DMS79 (cell line): ENCODE data around the gene EID2.
A peak's percentile ranks its signal among the peaks of the same experiment; 100 is the strongest.

Experiments
- DNase-seq: peaks from one replicate; lab custom pipeline; 2025; lab: John Stamatoyannopoulos, UW

EID2 gene, protein sequence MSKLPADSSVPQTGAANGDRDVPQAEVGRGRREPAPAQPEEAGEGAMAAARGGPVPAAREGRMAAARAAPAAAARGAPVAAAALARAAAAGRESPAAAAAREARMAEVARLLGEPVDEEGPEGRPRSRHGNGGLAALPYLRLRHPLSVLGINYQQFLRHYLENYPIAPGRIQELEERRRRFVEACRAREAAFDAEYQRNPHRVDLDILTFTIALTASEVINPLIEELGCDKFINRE

DNA sequence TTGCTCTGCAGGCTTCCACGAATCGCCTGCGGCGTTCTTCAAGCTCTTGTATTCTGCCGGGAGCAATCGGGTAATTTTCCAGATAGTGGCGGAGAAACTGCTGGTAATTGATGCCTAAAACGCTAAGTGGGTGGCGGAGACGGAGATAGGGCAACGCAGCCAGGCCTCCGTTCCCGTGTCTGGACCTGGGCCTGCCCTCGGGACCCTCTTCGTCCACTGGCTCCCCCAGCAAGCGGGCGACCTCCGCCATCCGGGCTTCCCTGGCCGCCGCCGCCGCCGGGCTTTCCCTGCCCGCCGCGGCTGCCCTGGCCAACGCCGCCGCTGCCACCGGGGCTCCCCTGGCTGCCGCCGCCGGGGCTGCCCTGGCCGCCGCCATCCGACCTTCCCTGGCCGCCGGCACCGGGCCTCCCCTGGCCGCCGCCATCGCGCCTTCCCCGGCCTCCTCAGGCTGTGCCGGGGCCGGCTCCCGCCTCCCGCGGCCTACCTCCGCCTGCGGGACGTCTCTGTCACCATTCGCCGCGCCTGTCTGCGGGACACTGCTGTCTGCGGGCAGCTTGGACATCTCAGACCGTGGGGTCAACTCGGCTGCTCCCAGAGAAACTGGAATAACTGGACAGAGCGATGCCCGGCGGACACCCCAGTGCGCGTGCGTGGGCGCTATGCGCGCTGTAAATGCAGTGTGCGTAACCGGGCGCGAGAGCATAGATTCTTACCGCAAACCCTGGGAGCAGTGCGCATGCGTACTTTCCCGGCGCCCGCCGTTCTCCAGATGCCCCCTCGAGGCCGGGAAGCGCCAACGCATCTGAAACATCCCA is at the start of gene EID2:
Gene EID2 (minus strand): TSS at position 644 of the 815 bp plus-strand sequence. CDS start 82 bp downstream, at position 562.
- DNase-seq: peak; percentile 85

DNA sequence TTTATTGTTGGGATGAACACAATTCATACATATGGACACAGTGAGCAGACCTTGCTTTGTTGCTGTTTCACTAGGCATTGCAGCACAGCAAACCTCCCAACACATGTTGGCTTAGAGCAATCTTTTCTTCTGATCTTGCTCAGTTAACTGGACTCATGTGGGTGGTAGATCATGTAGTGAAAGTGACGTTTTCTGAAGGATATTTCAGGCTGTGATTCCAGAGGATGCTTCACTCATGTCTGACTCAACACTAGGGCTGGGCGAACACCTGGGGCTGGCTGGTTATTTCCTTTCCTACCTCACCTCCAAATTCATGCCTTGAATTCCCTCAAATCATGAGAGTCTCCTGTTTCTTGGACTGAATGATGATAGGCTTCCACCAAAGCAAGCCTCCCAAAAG is 48.1 kb upstream of the EID2 start:
- no peak for DNase-seq

DNA sequence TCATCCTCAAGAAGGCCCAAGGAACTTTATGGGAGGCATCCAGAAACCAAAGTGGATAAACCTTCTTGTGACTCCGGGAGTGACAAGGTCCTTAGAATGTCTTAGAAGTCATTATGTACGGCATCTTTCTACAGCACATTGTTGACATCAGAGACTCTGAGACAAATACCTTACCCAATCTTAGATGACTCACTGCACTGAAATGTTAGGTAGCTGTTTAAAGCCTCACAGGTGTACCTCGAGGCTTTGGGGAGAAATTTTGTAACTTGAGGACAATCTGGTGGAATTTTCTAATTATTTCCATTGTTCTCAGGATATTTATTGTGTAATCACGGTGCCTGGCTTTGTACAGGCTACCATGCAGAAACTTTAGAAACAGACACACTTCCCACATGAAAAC is 47.5 kb upstream of the EID2 start:
- no peak for DNase-seq

DNA sequence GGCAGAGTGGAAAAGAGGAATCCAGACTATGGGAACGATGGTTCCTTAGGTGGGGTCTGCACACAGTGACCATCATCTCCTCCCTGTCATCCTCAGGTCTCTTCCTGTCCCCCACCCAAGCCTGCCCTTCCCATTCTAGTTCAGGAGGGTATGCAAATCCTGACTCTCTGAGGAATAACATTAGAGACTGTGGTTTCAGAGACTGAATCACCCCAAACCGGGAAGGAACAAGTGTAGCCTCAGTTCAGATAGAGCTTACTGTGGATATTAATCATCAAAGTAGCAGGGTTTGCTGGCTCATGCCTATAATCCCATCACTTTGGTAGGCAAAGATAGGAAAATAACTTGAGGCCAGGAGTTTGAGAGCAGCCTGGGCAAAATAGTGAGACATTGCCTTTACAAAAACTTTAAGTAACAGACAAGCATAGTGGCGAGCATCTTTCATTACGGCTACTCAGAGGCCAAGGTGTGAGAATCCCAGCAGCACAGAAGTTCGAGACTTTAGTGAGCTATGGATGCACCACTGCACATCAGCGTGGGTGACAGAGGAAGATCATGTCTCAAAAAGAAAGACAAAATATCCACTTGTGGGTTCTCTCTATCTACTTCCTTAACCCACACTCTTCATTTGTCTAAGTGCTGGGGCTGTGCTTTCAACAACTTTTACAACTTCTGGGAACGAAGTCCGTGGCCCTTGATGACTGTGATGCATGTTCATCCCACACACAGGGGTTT is 43.1 kb upstream of the EID2 start:
- DNase-seq: no peak

DNA sequence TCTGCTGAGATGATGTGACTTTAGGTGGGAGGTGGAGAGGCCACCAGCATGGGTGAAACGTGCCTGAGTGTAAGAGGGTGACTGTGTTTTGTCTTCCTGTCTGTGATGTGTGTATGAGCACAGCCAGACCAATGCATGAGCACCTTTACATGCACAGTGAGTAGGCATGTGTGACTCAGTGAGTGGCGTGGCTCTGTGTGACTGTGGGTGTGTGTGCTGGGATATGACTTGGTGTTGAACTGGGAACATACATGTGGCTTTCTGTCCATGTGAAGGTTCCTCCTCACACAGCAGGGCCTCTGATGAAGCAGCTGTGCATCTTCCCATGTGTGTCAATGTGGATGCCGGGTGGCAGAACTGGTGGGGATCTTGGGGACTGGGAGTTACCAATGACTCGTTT is 42.5 kb upstream of the EID2 start:
- no peak for DNase-seq

DNA sequence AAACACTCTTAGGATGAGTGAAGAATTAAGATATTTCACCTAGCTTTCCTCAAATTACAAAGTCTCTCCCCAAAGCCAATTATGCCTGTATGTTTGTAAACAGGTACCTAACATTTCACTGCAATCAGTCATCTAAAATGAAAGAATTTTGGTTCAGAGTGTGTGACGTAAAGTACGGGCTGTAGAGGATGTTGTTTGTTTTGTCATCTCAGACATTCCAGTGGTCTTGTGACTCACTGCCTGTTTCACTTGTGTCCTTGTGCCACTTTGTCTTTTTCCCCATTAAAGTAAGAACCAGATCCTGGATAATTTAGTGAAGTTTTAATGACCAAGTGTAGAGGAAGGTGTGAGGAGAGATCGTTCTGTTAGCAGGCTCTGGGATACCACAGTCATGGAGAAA is 28.6 kb upstream of the EID2 start:
- DNase-seq: no peak

DNA sequence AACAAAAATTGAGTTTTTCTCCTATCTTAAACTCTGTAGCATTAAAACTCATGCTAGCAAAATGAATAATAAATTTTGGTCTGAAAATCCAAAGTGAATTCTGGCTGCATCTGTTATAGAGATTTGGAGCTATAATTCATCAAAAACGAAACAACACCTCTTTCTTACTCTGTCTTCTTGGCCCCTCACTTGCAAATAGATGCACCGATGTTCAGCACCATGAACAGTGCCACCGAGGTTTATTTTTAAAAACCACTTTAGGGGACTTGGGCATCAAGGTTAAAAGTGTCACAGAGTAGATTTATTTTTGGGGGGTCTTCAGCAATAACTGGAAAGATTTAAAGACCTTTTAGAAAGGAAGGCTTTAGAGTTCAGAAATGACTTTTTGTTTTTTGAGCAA is 26.1 kb upstream of the EID2 start:
- DNase-seq: no peak

DNA sequence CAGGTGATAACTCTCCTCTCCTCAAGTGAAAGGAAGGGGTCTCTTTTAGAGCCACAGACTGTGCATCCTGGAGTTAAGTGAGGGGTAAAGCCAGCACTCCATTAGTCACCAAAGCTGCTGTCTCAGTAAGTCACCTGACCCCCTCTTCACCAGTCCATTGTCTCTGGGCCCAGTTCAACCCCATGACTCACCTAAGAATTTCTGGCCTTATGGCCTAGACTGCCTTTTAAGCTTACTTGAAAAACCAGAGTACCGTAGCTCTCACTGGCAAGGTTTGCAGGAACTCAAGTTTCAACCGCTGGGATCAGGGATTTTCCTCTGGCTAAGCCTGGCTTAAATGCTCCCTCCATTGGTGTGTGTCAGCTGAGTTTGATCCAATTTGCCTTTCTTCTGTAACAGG is 23.4 kb upstream of the EID2 start:
- DNase-seq: peak; percentile 94

DNA sequence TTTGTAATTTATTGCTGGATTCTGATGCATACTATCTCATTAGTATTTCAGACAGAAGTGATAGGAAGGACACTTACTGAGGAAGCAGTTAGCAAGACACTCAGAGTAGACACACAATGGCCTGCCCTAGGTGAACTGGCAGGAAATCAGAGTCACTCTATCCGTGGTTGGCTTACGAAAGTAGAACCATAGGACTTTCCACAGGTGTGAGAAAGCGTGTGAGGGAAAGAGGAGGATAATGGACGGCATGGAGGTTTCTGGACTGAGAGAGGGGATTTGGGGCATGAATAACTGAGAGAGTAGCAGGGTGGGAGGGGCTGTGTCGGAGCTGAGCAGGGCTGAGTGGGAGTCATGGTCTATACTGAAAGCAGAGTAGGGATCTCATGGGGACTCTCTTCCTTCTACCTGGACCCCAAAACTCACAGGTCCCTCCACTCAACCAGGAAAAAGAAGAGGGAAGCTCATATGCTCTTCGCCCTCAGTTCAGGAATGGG is 18.7 kb upstream of the EID2 start:
- DNase-seq: no peak

DNA sequence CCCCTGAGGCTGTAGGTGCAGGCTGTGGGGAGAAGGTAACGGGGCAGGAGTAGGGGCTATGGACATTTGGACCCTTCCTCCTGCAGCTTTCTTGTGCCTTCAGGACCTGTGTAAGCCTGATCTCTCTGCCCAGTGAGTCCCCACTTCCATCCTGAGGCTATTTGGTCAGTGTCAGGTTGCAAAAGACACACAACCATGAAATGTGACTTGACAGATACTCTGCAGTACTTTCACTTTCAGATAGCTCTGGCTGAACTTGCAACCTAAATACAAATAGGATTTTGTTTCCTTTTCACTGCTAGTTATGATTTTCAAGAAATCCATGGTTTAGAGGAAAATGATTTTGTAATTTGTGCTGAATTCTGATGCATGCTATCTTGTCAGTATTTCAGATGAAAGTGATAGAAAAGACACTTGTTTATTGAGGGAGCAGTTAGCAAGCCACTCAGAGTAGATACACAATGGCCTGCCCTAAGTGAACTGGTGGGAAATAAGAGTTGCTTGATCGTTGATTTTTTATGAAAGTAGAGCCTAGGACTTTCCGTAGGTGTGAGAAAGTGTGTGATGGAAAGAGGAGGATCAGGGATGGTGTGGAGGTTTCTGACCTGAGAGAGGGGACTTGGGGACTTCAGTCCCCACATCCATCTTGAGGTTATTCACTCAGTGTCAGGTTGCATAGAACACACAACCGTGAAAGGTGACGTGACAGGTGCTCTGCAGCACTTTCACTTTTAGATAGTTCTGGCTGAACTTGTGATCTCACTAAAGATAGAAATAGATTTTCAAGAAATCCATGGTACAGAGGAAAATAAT is 18.1 kb upstream of the EID2 start:
- DNase-seq: peak; percentile 43

DNA sequence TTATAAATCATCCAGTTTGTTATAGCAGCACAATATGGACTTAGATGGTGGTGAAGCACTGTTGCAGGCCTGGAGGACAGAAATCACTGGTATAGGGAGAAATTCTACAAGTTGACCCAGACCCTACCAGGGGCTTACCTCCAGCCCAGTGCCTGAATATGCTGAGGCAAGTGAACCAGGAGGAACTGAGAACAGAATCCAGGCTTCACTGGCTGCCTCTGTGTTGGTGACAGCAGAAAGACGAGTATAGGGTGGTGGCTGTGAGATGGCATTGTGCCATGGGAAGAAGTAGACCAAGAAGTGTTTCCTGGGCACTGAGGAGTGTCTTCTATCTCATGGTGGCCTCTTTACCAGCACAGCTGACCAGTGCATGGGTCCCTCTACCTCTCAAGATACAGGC is 15.9 kb upstream of the EID2 start:
- no peak for DNase-seq

DNA sequence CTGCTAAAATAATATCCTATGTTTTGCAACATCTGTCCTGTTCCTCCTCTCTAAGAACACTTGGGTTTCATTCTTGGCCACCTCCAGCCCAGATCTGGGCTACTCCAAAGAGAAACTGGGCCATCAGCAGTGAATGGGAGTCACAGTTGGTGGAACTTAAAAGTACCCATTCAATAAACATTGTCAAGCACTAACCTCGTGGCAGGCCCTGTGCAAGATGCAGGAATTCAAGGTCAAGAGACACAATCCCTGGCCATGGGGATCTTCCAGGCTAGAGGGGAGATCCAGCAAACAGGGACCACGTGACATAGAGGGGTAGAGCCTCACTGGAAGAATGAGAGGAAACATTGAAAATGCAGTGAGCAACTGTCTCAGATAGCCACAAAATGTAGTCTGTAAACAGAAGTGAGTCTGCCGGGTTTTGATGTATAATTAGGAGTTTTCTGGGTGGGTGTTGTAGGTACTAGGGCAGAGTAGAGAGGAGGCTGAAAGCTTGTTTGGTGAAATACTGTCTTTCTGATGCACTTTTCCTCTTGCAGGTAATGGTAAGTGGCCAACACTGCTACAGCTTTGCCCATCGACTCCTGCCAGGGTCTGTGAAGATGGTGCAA is 14.8 kb upstream of the EID2 start:
- DNase-seq: no peak

DNA sequence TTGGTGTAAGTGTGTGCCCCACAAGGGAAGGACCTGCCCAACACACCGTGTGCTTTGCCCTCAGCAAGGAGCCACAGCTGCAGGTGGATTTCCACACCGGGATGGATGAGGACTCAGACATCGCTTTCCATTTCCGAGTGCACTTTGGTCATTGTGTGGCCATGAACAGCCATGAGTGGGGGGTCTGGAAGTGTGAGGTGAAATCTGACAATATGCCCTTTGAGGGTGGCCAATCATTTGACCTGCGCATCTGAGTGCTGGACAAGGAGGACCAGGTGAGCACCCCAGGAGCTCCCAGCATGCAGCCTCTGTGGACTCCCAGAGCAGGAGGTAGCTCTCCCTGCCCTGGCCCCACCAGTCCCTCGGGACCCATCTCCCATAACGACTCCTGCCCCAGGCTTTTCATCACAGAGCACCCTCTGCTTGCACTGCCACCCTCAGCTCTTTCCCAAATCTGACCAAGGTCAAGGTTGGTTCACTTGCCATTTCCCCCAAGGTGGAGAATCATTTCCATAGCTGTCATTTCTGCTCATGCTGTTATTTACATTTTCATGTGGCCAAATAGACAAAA is 13.2 kb upstream of the EID2 start:
- no peak for DNase-seq

DNA sequence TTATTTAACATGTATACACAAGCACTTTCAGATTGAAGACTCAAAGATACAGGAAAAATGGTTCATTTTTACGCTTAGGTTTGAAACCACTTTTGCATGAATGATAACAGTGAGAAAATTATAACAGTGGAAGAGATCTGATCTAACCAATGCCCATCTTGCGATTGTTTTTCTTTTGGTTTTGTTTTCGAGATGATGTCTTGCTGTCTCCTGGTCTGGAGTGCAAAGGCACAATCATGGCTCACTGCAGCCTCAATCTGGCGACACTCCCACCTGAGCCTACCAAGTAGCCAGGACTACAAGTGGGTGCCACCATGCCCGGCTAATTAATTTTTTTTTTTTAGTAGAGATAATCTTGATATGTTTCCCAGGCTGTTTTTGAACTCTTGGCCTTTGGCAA is 10.2 kb upstream of the EID2 start:
- no peak for DNase-seq

DNA sequence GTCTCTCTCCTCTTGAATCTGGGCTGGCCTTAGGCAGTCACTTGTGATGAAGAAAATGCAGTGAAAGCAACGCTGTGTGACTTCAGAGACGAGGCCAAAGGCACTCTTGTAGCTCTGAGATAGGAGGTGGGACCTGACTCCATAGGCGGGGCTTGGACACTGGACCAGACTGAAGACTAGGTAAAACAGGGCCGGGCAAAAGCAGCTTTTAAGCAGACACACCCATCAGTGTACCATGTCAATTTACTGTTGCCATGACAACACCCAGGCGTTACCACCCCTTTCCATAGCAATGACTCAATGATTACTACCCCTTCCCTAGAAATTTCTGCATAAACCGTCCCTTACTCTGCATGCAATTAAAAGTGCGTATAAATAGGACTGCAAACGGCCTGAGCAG is 6.6 kb upstream of the EID2 start:
- no peak for DNase-seq

DNA sequence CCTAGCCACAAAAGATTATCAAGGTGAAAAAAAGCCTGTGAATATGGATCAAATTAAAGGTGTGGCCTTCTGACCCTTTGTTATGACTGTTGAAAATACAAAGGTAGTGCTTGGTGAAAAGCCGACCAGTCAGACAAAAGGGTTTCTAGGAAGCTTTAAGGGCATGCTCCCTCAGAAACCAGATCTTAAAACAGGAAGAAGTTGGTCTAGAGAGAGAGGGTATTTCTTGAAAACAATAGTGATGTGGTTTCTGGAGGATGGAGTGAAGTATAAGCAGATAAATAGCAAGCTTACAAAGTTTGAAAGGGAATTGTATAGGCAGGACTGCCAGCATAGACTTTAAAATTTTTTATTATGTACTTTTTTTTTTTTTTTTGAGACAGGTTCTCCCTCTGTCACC is 5.0 kb upstream of the EID2 start:
- DNase-seq: no peak

DNA sequence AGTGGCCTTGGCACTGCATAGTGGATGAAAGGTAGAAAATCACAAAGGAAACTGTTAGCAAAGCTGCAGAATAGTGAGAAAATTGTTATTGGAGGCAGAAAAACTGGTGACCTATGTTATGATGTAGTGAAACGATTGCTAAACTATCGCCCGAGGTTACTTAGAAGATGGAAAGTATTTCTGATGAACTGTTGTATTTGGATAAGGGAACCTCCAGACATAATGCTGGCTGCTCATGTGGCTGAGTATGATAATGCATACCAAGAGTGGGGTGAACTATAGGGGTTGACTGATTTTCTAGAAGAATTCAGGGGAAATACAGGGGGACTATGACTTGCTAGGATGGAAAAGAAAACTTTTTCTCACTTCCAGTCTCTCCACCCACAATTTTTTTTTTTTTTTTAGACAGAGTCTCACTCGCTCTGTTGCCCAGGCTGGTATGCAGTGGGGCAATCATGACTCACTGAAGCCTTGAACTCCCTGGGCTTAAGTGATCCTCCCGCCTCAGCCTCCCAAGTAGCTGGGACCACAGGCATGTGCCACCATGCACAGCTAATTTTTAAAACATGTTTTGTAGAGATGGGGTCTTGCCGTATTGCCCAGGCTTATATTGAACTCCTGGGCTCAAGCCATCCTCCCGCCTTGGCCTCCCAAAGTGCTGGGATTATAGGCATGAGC is 4.4 kb upstream of the EID2 start:
- no peak for DNase-seq

DNA sequence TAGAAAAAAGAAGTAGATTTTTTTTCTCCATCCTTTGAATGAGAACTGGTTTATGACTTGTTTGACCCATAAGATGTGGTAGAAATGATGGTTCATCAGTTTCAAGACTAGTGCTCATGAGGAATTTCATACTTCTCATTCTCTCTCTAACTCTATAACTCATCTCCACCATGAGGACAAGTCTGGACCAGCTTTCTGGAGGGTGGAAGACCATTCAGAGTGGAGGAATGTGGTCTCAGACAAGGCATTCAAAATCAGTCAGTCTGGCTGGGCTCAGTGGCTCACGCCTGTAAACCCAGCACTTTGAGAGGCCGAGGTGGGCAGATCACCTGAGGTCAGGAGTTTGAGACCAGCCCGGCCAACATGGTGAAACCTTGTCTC is 3.5 kb upstream of the EID2 start:
- DNase-seq: no peak

DNA sequence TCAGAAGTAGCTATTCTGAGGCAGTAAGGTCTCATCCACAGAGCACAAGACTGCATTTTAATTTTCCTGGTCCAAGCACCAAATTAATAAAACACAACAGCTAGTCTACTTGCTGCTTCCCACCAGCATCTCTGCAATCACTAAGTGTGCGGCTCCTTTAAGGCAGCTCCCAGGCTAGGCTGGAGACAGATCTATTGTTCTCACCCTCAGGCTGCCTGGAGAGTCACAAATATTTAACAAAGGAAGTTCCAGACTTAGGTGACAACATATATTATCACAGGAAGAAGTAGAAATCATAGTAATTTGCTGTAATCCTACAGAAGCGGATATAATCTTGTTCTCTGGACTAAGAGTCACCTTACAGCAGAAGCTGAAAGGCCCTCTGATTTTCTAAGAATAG is 2.2 kb upstream of the EID2 start:
- DNase-seq: no peak

DNA sequence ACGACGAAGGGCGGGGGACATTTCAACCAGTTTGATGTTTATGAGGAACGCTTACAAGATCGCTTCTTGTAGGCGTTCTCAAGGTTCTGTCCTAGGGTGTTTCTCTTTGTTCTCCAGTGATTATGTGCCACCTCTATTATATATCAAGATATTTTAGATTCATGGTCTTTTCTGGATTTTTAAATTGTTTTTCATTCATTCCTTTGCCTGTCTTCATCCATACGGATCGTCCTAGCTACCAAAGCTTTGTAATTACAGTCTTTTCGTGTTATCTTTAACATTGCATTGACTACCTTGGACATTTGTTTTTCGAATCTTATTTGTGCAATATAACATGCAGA is 342 bp upstream of the EID2 start:
- no peak for DNase-seq

DNA sequence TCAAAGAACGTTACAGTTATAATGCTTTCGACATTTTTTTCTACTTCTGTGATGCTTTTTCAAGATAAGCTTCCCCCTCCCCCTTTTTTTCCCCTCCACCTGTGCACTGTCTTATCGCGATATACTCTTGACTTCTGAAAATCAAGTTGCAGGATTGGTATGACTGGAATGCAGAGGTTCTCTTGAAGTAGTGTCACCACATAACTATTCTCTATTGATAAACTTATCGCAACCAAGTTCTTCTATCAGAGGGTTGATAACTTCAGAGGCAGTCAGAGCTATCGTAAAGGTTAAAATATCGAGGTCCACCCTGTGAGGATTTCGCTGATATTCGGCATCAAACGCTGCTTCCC is 820 bp downstream of the EID2 start:
- no peak for DNase-seq
